ENCODE measurements around the gene SCAMP1. TPM values are rescaled to one million over a fixed set of nuclear protein-coding genes. Genes with fewer than 3 reads are reported as not detected.
"Not testable (repeated sequence)": the region's sequence is repeated elsewhere in the genome, so short reads cannot be mapped to it uniquely, and the experiment has no call there.

Gene SCAMP1
- total RNA-seq, 3 donors from 2014 or later: 12.2 to 16.0 (median 13.5) TPM

DNA sequence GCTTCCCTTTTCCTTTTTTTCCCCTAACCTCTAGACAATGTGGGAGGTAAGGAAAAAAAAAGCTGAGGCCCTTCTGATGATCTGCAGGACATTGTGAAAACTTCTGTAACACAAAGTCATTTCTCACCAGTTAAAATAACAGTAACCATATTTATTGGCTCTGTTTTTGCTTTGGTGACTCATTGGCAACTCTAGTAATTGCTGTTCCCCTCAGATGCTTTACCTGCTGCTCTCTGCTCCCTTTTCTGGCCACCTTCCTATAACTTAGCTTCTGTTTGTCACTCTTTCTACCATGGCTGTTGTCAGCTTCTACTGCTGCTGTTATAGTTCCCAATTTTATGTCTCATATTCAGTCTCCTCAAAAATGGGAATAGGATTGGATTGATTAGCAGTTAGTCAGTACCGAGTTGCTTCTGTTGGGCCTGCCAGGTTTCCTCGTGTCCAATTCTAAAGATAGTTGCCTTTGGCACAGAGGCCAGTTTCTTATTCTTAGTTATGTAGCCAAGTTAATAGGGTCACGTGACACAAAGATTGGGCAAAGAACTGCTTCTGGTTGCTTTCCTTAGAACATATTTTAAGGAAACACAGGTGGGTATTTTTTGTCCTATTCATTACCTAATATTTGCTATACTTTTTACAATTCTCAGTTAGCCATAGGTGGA is 16.8 kb downstream of the SCAMP1 start:
- no peak for DNase-seq
- ATAC-seq: peak; percentile 40 to 50
- H3K27me3 Mint-ChIP-seq (ENCODE audit: low read depth): no peaks in the 10 kb centered on the region
- H3K9me3 Mint-ChIP-seq: no peaks in the 10 kb centered on the region
- peaks cover 13% of the 10 kb centered on the region for H3K36me3 Mint-ChIP-seq (ENCODE audit: insufficient read depth)
- no peak overlapping the region for H3K4me3 Mint-ChIP-seq
- H3K4me1 Mint-ChIP-seq (ENCODE audit: low read depth): peaks cover 20% of the 10 kb centered on the region

DNA sequence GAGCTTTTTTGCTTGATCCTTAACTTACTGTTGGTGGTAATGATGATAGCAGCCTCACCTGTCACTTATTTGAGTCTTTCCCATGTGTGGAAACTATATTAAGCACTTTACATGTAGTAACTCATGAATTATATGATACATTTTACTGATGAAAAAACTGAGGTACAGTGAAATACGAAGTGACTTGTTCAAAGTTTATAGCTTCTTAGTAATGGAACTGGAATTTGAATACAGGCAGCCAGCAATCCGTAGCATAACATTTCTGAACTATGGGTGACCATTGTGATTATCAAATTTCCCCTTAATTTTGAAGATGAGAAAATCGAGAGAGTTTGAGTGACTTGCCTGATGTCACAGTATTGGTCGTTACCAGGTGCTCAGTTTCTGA is 17.3 kb downstream of the SCAMP1 start:
- DNase-seq (no peak), ATAC-seq (no peak)
- Mint-ChIP-seq H3K4me1 (ENCODE audit: low read depth) (peaks cover 19% of the 10 kb centered on the region), H3K27me3 (ENCODE audit: low read depth) (no peaks in the 10 kb centered on the region), H3K9me3 (no peaks in the 10 kb centered on the region), H3K4me3 (no peak overlapping the region), H3K36me3 (ENCODE audit: insufficient read depth) (peaks cover 16% of the 10 kb centered on the region)

DNA sequence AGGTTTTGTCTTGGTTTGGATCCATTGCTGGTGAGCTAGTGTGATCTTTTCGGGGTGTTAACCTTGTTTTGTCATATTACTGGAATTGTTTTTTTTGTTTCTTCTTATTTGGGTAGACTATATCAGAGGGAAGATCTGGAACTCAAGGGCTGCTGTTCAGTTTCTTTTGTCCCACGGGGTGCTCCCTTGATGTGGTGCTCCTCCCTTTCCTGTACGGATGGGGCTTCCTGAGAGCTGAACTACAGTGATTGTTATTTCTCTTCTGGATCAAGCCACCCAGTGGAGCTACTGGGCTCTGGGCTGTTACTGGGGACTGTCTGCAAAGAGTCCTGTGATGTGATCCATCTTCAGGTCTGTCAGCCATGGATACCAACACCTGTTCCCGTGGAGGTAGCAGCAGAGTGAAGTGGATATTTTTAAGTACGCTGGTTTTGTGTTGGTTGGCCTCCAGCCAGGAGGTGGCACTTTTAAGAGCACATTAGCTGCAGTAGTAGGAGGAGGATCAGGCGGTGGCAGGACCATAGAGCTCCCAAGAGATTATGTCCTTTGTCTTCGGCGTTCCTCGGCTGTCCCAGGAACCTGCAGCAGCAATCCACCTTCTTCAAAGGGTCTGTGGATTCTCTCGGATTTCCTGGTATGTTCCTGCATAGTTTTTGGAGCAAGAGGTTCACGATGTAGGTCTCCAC is 27.2 kb downstream of the SCAMP1 start:
- peaks cover 47% of the 10 kb centered on the region for H3K9me3 Mint-ChIP-seq
- H3K4me1 Mint-ChIP-seq (ENCODE audit: low read depth): peaks cover 37% of the 10 kb centered on the region
- peak overlapping the region; percentile 6 for H3K4me3 Mint-ChIP-seq
- peaks cover 44% of the 10 kb centered on the region for H3K36me3 Mint-ChIP-seq (ENCODE audit: insufficient read depth)
- ATAC-seq: no peak
- H3K27me3 Mint-ChIP-seq (ENCODE audit: low read depth): no peaks in the 10 kb centered on the region
- no peak for DNase-seq

GRCh38 chr5:78391357-78391756 is 30.9 kb downstream of the SCAMP1 start:
- Mint-ChIP-seq H3K9me3 (peaks cover 21% of the 10 kb centered on the region), H3K4me1 (ENCODE audit: low read depth) (peaks cover 21% of the 10 kb centered on the region), H3K36me3 (ENCODE audit: insufficient read depth) (peaks cover 44% of the 10 kb centered on the region)
- DNase-seq; H3K4me3 Mint-ChIP-seq; ATAC-seq; H3K27me3 Mint-ChIP-seq (ENCODE audit: low read depth): not testable (repeated sequence)

GRCh38 chr5:78397831-78398230 is 37.4 kb downstream of the SCAMP1 start:
- H3K9me3 Mint-ChIP-seq: peaks cover 18% of the 10 kb centered on the region
- DNase-seq (no peak), ATAC-seq (no peak)
- peaks cover 21% of the 10 kb centered on the region for H3K4me1 Mint-ChIP-seq (ENCODE audit: low read depth)
- no peaks in the 10 kb centered on the region for H3K27me3 Mint-ChIP-seq (ENCODE audit: low read depth)
- H3K36me3 Mint-ChIP-seq (ENCODE audit: insufficient read depth): peaks cover 40% of the 10 kb centered on the region
- no peak overlapping the region for H3K4me3 Mint-ChIP-seq

GRCh38 chr5:78399116-78399515 is 38.7 kb downstream of the SCAMP1 start:
- H3K36me3 Mint-ChIP-seq (ENCODE audit: insufficient read depth): peaks cover 36% of the 10 kb centered on the region
- H3K4me3 Mint-ChIP-seq: no peak overlapping the region
- H3K9me3 Mint-ChIP-seq: peaks cover 18% of the 10 kb centered on the region
- H3K27me3 Mint-ChIP-seq (ENCODE audit: low read depth): no peaks in the 10 kb centered on the region
- no peak for DNase-seq
- peaks cover 21% of the 10 kb centered on the region for H3K4me1 Mint-ChIP-seq (ENCODE audit: low read depth)
- ATAC-seq: no peak

- no peaks in the 10 kb centered on the region for H3K27me3 Mint-ChIP-seq (ENCODE audit: low read depth)
- DNase-seq: no peak
- ATAC-seq: no peak
- peaks cover 43% of the 10 kb centered on the region for H3K4me1 Mint-ChIP-seq (ENCODE audit: low read depth)
- no peak overlapping the region for H3K4me3 Mint-ChIP-seq
- H3K36me3 Mint-ChIP-seq (ENCODE audit: insufficient read depth): peaks cover 33% of the 10 kb centered on the region
- H3K9me3 Mint-ChIP-seq: peaks cover 7% of the 10 kb centered on the region
These were observed 44.4 kb downstream of the SCAMP1 start for GRCh38 chr5:78404682-78405293.

DNA sequence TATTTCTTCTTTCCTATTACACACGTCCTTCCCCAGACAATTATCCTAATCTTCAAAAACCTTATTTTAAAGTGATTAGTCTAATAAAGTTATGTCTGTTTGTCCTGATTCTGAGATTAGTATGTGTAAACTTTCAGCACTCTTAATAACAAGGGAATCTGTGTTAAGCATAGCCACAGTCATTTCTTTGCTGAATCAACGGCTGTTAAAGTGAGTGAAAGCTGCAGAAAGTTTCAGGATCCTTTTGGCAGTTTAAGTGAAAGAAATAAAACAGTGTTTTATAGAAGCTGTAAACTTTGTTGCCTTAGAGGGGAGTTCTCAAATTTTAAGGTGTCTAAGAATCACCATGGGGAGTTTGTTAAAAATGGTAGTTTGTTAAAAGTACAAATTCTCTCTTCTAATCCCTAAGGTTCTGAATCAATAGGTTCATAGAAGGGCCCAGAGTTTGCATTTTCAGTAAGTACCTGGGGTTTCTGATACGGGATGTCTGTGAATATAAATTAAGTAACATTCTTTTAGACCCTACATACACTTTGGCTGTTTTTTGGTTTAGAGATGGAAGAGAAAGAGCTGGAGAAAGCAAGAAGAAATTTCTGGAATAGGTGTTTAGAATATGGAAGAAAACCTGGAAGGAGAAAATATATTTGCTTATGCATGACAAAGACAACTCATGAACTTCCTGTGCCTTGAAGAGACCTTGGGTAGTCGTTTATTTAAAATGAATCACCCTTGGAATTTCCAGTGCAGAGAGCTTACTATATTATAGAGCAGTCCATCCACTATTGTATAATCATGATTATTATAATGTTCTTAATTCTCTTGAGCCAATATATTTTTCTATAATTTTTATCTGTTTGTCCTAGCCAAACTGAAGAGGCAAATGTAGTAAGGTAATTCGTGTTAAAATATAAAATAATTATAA is 45.7 kb downstream of the SCAMP1 start:
- ATAC-seq (peak; percentile 69 to 73), DNase-seq (no peak)
- Mint-ChIP-seq H3K27me3 (ENCODE audit: low read depth) (no peaks in the 10 kb centered on the region), H3K4me3 (no peak overlapping the region), H3K4me1 (ENCODE audit: low read depth) (peaks cover 39% of the 10 kb centered on the region), H3K36me3 (ENCODE audit: insufficient read depth) (peaks cover 27% of the 10 kb centered on the region), H3K9me3 (peaks cover 2% of the 10 kb centered on the region)

DNA sequence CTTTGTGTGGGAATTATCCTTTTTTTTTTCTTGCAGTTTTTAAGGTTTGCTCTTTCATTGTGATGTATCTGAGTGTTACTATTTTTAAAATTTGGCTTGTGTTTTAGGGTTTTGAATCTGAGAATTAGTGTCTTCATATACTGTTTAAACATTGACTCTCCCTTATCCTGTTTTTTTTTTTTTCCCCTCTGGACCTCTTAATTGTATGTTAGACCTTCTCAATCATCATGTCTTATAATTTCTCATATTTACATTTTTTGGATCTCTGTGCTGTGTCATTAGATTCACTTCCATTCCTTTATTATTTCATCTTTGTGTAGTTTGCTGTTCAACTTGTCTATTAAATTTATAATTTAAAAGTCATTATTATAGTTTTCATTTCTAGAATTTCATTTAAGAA is 47.0 kb downstream of the SCAMP1 start:
- ATAC-seq (no peak), DNase-seq (no peak)
- peaks cover 42% of the 10 kb centered on the region for H3K4me1 Mint-ChIP-seq (ENCODE audit: low read depth)
- no peak overlapping the region for H3K4me3 Mint-ChIP-seq
- H3K27me3 Mint-ChIP-seq (ENCODE audit: low read depth): no peaks in the 10 kb centered on the region
- peaks cover 2% of the 10 kb centered on the region for H3K9me3 Mint-ChIP-seq
- H3K36me3 Mint-ChIP-seq (ENCODE audit: insufficient read depth): peaks cover 25% of the 10 kb centered on the region

DNA sequence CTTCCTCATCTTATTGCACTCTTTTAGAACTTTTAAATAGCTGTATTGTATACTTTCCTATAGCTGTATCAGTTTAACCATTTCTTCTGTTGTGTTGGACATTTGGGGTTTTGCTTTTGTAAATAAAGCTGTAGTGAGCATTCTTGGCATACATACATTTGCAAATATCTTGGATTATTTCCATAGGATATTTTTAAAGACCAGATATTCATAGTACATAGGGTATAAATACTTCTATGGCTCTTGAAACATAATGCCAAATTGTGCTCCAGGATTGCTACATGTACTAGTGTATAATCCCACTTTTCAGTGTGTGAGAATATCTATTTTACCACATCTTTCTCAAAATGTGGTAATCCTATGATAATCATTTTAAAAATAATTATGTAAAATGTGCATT is 51.2 kb downstream of the SCAMP1 start:
- peaks cover 28% of the 10 kb centered on the region for H3K4me1 Mint-ChIP-seq (ENCODE audit: low read depth)
- H3K36me3 Mint-ChIP-seq (ENCODE audit: insufficient read depth): peaks cover 40% of the 10 kb centered on the region
- H3K9me3 Mint-ChIP-seq: peaks cover 2% of the 10 kb centered on the region
- no peak overlapping the region for H3K4me3 Mint-ChIP-seq
- DNase-seq (no peak), ATAC-seq (no peak)
- no peaks in the 10 kb centered on the region for H3K27me3 Mint-ChIP-seq (ENCODE audit: low read depth)

GRCh38 chr5:78416677-78417425 is 56.4 kb downstream of the SCAMP1 start:
- Mint-ChIP-seq H3K36me3 (ENCODE audit: insufficient read depth) (peaks cover 49% of the 10 kb centered on the region), H3K4me1 (ENCODE audit: low read depth) (peaks cover 13% of the 10 kb centered on the region), H3K27me3 (ENCODE audit: low read depth) (no peaks in the 10 kb centered on the region), H3K9me3 (no peaks in the 10 kb centered on the region), H3K4me3 (no peak overlapping the region)
- no peak for ATAC-seq
- DNase-seq: no peak

- peaks cover 57% of the 10 kb centered on the region for H3K36me3 Mint-ChIP-seq (ENCODE audit: insufficient read depth)
- no peaks in the 10 kb centered on the region for H3K27me3 Mint-ChIP-seq (ENCODE audit: low read depth)
- no peak overlapping the region for H3K4me3 Mint-ChIP-seq
- peaks cover 2% of the 10 kb centered on the region for H3K4me1 Mint-ChIP-seq (ENCODE audit: low read depth)
- DNase-seq: no peak
- H3K9me3 Mint-ChIP-seq: no peaks in the 10 kb centered on the region
- ATAC-seq: no peak
These were observed 59.0 kb downstream of the SCAMP1 start for GRCh38 chr5:78419396-78419795.

- Mint-ChIP-seq H3K4me1 (ENCODE audit: low read depth) (peaks cover 2% of the 10 kb centered on the region), H3K27me3 (ENCODE audit: low read depth) (no peaks in the 10 kb centered on the region)
These were observed 60.1 kb downstream of the SCAMP1 start for GRCh38 chr5:78420548-78420947.

More at GRCh38 chr5:78420548-78420947, 60.1 kb downstream of the SCAMP1 start:
- ATAC-seq (no peak), DNase-seq (no peak)
- Mint-ChIP-seq H3K36me3 (ENCODE audit: insufficient read depth) (peaks cover 54% of the 10 kb centered on the region), H3K4me3 (no peak overlapping the region), H3K9me3 (no peaks in the 10 kb centered on the region)
